ENCODE measurements around the gene EPAS1. TPM values are rescaled to one million over a fixed set of nuclear protein-coding genes. Genes with fewer than 3 reads are reported as not detected.

Gene EPAS1
- polyA plus RNA-seq, 1 of the 3 experiments (the other 2 are of a cell fraction) = 69.2 TPM

DNA sequence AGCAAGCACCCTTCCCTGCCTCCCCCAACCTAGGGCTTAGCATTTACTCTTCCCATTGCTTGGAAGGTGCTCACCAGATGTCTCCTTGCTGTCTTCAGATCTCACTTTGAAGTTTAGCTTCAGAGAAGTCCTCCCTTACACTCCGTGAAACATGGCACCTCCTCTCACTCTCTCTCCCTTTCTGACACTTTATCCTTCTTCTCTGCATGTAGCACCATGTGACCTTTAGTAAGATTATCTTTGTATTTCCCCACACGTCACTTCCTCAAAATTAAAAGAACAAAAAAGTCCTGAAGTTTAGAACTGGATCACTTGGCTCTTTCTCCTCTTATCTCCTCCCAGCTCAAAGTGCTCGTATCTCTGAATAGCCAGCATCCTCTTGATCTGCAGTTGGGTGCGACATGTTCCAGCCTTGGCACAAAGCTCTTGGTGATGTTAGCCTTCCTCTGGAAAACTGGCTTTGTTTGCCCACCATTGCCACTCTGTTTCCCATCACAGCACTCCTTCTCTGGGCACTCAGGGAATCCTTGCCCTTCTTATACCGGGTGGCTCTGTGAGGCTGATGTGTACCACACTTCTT, 40.6 kb upstream of the EPAS1 start:
- no peak overlapping the region for H3K27ac ChIP-seq (ENCODE audit: low read depth in 2 of 2, low read length in 1 of 2)
- H3K9me2 ChIP-seq = no peaks in the 10 kb centered on the region
- TF ChIP-seq MEF2A (IDR thresholded peaks at IDR 0.05; ENCODE audit: borderline replicate concordance, low read depth) (no peak), SIN3A (IDR thresholded peaks at IDR 0.05; ENCODE audit: borderline replicate concordance, low read depth, low read length) (no peak), FOXJ3 (CRISPR knock-in tag; IDR thresholded peaks at IDR 0.05) (no peak)
- no peaks in the 10 kb centered on the region for H3K9me3 ChIP-seq
- no peaks in the 10 kb centered on the region for H3K79me2 ChIP-seq (ENCODE audit: insufficient read depth)
- POLR2A ChIA-PET = no interaction called here
- no peaks in the 10 kb centered on the region for H3K27me3 ChIP-seq (ENCODE audit: insufficient read depth)
- H2AFZ ChIP-seq (ENCODE audit: low read depth) = no peak overlapping the region
- H3K4me3 ChIP-seq (ENCODE audit: low read depth in 2 of 2, low read length in 1 of 2) = no peak overlapping the region
- H3K4me2 ChIP-seq = no peak overlapping the region
- H3F3A ChIP-seq (replicated peaks; ENCODE audit: insufficient read depth) = no peaks in the 10 kb centered on the region
- no peak for DNase-seq
- peaks cover 4 to 31% of the 10 kb centered on the region in 2 experiments; a peak in 2 of 4 replicates for H3K4me1 ChIP-seq (ENCODE audit: control insufficient read depth in 1 of 2, insufficient read depth in 2 of 2, low read depth in 1 of 2, low read length in 1 of 2)
- CTCF ChIA-PET = interaction anchor here (0.6 to 1.6 kb wide), 2 partner anchors 37 to 65 kb away, joined by 3 to 4 read pairs; no protein-coding TSS in a partner anchor
- H3K36me3 ChIP-seq (replicated peaks in 1 of 2; ENCODE audit: control insufficient read depth in 1 of 2, insufficient read depth in 2 of 2, low read length in 1 of 2) = no peaks in the 10 kb centered on the region
- no peaks in the 10 kb centered on the region for H4K20me1 ChIP-seq (ENCODE audit: insufficient read depth)
- WGBS (ENCODE audit: low lambda C conversion rate) = 85% methylated on average over 5 of the region's 5 CpGs
- no peak overlapping the region for H3K9ac ChIP-seq

DNA sequence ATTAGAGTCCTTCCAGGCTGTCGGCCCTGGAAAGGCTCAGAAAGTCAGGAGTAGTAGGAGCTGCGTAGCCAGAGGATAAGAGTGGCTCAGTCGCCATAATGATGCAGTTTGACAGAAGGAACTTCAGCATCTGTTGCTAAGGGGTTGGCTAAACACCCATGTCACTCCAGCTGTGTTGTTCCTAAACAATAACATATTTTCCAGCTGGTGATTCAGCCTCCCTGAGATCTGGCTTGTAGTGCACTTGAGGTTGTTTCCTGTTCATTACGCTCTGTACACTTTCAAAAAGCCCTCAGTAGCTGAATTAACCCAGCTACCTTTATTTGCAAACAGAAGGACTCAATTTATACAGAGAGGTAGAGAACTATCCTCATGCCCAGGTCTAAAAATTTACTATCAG, 39.7 kb upstream of the EPAS1 start:
- H3K36me3 ChIP-seq (replicated peaks in 1 of 2; ENCODE audit: control insufficient read depth in 1 of 2, insufficient read depth in 2 of 2, low read length in 1 of 2) = no peaks in the 10 kb centered on the region
- CTCF ChIA-PET = interaction anchor here (1.1 to 1.6 kb wide), 3 partner anchors 13 to 36 kb away, joined by 3 to 4 read pairs (median 4); no protein-coding TSS in a partner anchor
- TF ChIP-seq, protein P1, sequence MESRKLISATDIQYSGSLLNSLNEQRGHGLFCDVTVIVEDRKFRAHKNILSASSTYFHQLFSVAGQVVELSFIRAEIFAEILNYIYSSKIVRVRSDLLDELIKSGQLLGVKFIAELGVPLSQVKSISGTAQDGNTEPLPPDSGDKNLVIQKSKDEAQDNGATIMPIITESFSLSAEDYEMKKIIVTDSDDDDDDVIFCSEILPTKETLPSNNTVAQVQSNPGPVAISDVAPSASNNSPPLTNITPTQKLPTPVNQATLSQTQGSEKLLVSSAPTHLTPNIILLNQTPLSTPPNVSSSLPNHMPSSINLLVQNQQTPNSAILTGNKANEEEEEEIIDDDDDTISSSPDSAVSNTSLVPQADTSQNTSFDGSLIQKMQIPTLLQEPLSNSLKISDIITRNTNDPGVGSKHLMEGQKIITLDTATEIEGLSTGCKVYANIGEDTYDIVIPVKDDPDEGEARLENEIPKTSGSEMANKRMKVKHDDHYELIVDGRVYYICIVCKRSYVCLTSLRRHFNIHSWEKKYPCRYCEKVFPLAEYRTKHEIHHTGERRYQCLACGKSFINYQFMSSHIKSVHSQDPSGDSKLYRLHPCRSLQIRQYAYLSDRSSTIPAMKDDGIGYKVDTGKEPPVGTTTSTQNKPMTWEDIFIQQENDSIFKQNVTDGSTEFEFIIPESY (IDR thresholded peaks at IDR 0.05; ENCODE audit: borderline replicate concordance, low read depth) = no peak
- no peak for TF ChIP-seq RCOR1 (IDR thresholded peaks at IDR 0.05; ENCODE audit: low read length)
- TF ChIP-seq GATA2 (CRISPR knock-in tag; IDR thresholded peaks at IDR 0.05) = no peak
- TF ChIP-seq EP300 (IDR thresholded peaks at IDR 0.05; ENCODE audit: borderline replicate concordance in 1 of 2, low read depth in 1 of 2, low read length in 1 of 2) = no peak
- TF ChIP-seq, protein P2, sequence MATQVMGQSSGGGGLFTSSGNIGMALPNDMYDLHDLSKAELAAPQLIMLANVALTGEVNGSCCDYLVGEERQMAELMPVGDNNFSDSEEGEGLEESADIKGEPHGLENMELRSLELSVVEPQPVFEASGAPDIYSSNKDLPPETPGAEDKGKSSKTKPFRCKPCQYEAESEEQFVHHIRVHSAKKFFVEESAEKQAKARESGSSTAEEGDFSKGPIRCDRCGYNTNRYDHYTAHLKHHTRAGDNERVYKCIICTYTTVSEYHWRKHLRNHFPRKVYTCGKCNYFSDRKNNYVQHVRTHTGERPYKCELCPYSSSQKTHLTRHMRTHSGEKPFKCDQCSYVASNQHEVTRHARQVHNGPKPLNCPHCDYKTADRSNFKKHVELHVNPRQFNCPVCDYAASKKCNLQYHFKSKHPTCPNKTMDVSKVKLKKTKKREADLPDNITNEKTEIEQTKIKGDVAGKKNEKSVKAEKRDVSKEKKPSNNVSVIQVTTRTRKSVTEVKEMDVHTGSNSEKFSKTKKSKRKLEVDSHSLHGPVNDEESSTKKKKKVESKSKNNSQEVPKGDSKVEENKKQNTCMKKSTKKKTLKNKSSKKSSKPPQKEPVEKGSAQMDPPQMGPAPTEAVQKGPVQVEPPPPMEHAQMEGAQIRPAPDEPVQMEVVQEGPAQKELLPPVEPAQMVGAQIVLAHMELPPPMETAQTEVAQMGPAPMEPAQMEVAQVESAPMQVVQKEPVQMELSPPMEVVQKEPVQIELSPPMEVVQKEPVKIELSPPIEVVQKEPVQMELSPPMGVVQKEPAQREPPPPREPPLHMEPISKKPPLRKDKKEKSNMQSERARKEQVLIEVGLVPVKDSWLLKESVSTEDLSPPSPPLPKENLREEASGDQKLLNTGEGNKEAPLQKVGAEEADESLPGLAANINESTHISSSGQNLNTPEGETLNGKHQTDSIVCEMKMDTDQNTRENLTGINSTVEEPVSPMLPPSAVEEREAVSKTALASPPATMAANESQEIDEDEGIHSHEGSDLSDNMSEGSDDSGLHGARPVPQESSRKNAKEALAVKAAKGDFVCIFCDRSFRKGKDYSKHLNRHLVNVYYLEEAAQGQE (IDR thresholded peaks at IDR 0.05; ENCODE audit: low read depth, low read length) = no peak
- TF ChIP-seq TCF12 (IDR thresholded peaks at IDR 0.05) = no peak
- TF ChIP-seq, protein P3, sequence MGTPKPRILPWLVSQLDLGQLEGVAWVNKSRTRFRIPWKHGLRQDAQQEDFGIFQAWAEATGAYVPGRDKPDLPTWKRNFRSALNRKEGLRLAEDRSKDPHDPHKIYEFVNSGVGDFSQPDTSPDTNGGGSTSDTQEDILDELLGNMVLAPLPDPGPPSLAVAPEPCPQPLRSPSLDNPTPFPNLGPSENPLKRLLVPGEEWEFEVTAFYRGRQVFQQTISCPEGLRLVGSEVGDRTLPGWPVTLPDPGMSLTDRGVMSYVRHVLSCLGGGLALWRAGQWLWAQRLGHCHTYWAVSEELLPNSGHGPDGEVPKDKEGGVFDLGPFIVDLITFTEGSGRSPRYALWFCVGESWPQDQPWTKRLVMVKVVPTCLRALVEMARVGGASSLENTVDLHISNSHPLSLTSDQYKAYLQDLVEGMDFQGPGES (IDR thresholded peaks at IDR 0.05; ENCODE audit: low read depth, low read length) = no peak
- TF ChIP-seq, protein P4, sequence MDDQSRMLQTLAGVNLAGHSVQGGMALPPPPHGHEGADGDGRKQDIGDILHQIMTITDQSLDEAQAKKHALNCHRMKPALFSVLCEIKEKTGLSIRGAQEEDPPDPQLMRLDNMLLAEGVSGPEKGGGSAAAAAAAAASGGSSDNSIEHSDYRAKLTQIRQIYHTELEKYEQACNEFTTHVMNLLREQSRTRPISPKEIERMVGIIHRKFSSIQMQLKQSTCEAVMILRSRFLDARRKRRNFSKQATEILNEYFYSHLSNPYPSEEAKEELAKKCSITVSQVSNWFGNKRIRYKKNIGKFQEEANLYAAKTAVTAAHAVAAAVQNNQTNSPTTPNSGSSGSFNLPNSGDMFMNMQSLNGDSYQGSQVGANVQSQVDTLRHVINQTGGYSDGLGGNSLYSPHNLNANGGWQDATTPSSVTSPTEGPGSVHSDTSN (IDR thresholded peaks at IDR 0.05) = no peak
- no peak for TF ChIP-seq TEAD4 (IDR thresholded peaks at IDR 0.05; ENCODE audit: borderline replicate concordance, insufficient read depth)
- TF ChIP-seq FOXM1 (IDR thresholded peaks at IDR 0.05; ENCODE audit: low read depth) = no peak
- no peak for TF ChIP-seq TAF1 (IDR thresholded peaks at IDR 0.05; ENCODE audit: borderline replicate concordance, low read depth, low read length)
- no peak for TF ChIP-seq FOXJ3 (CRISPR knock-in tag; IDR thresholded peaks at IDR 0.05)
- no peak for TF ChIP-seq FOSL2 (IDR thresholded peaks at IDR 0.05; ENCODE audit: borderline replicate concordance, low read depth)
- no peak for TF ChIP-seq RXRA (IDR thresholded peaks at IDR 0.05; ENCODE audit: borderline replicate concordance, low read depth)
- TF ChIP-seq YY1 (IDR thresholded peaks at IDR 0.05; ENCODE audit: low read depth) = no peak
- no peak for TF ChIP-seq SIN3A (IDR thresholded peaks at IDR 0.05; ENCODE audit: borderline replicate concordance, low read depth, low read length)
- TF ChIP-seq, protein P5, sequence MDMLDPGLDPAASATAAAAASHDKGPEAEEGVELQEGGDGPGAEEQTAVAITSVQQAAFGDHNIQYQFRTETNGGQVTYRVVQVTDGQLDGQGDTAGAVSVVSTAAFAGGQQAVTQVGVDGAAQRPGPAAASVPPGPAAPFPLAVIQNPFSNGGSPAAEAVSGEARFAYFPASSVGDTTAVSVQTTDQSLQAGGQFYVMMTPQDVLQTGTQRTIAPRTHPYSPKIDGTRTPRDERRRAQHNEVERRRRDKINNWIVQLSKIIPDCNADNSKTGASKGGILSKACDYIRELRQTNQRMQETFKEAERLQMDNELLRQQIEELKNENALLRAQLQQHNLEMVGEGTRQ (IDR thresholded peaks at IDR 0.05; ENCODE audit: borderline replicate concordance, low read depth, low read length) = no peak

More for the DNA sequence above, 39.7 kb upstream of the EPAS1 start:
- H3K4me1 ChIP-seq (ENCODE audit: control insufficient read depth in 1 of 2, insufficient read depth in 2 of 2, low read depth in 1 of 2, low read length in 1 of 2) = peaks cover 3 to 23% of the 10 kb centered on the region in 2 experiments; a peak in 2 of 4 replicates
- no peaks in the 10 kb centered on the region for H3K79me2 ChIP-seq (ENCODE audit: insufficient read depth)
- H2AFZ ChIP-seq (ENCODE audit: low read depth) = no peak overlapping the region
- no peaks in the 10 kb centered on the region for H3K27me3 ChIP-seq (ENCODE audit: insufficient read depth)
- H3K4me2 ChIP-seq = no peak overlapping the region
- DNase-seq = peak; percentile 53
- no peak overlapping the region for H3K4me3 ChIP-seq (ENCODE audit: low read depth in 2 of 2, low read length in 1 of 2)
- POLR2A ChIA-PET = no interaction called here
- WGBS (ENCODE audit: low lambda C conversion rate) = 53% methylated on average over 4 of the region's 4 CpGs
- H3K9me2 ChIP-seq = no peaks in the 10 kb centered on the region
- H3F3A ChIP-seq (replicated peaks; ENCODE audit: insufficient read depth) = no peaks in the 10 kb centered on the region
- no peak overlapping the region for H3K9ac ChIP-seq
- H4K20me1 ChIP-seq (ENCODE audit: insufficient read depth) = no peaks in the 10 kb centered on the region
- H3K9me3 ChIP-seq = no peaks in the 10 kb centered on the region
- no peak overlapping the region for H3K27ac ChIP-seq (ENCODE audit: low read depth in 2 of 2, low read length in 1 of 2)
